ENCODE results near the gene DDIT3.
"Not testable (repeated sequence)": the region's sequence is repeated elsewhere in the genome, so short reads cannot be mapped to it uniquely, and the experiment has no call there.

Gene DDIT3

DNA sequence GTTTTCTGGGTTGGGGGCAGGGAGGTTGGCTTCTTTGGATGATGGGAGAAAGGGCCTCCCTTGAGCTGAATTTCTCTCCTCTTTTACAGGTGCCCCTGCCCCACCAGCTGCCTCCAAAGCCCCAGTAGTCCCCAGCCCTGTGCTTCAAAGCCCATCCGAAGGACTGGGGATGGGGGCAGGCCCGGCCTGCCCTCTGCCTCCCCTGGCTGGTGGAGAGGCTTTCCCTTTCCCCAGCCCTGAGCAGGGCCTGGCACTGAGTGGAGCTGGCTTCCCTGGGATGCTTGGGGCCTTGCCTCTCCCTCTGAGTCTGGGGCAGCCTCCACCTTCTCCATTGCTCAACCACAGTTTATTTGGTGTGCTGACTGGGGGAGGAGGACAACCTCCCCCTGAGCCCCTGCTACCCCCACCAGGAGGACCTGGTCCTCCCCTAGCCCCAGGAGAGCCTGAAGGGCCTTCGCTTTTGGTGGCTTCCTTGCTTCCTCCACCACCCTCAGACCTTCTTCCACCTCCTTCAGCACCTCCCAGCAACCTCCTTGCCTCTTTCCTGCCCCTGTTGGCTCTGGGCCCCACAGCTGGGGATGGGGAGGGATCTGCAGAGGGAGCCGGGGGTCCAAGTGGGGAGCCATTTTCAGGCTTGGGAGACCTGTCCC is 6.3 kb upstream of the DDIT3 start:
- no peak for DNase-seq (ENCODE audit: extremely low read depth in 1 of 2, low read depth in 1 of 2)

GRCh38 chr12:57525615-57526383 is 5.5 kb upstream of the DDIT3 start:
- no peak for DNase-seq (ENCODE audit: extremely low read depth in 1 of 2, low read depth in 1 of 2)

DNA sequence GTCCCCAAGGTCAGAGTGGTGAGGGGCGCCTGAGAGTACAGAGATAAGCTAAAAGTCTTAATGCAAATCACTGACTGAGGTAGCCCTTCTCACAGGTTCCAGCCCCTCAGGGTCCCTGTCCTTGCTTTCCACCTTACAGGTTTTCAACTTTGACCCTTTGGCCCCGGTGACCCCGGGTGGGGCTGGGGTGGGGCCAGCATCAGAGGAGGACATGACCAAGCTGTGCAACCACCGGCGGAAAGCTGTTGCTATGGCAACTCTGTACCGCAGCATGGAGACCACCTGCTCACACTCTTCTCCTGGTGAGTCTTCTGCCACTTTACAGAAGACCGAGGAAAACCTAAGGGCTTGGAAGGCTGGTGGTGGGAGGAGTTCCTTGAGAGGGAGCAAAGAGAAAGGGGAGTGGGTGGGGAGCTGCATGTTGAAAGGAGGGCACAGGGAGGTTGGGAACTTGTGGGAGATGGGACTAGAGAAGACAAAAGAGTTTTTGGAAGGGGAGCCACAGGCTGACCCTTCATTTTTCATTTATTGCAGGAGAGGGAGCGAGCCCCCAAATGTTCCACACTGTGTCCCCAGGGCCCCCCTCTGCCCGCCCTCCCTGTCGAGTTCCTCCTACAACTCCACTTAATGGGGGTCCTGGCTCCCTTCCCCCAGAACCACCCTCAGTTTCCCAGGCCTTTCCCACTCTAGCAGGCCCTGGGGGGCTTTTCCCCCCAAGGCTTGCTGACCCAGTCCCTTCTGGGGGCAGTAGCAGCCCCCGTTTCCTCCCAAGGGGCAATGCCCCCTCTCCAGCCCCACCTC is 4.7 kb upstream of the DDIT3 start:
- no peak for DNase-seq (ENCODE audit: extremely low read depth in 1 of 2, low read depth in 1 of 2)

- no peak for DNase-seq (ENCODE audit: extremely low read depth in 1 of 2, low read depth in 1 of 2)
Observed at GRCh38 chr12:57523706-57524614, 3.6 kb upstream of the DDIT3 start.

DNA sequence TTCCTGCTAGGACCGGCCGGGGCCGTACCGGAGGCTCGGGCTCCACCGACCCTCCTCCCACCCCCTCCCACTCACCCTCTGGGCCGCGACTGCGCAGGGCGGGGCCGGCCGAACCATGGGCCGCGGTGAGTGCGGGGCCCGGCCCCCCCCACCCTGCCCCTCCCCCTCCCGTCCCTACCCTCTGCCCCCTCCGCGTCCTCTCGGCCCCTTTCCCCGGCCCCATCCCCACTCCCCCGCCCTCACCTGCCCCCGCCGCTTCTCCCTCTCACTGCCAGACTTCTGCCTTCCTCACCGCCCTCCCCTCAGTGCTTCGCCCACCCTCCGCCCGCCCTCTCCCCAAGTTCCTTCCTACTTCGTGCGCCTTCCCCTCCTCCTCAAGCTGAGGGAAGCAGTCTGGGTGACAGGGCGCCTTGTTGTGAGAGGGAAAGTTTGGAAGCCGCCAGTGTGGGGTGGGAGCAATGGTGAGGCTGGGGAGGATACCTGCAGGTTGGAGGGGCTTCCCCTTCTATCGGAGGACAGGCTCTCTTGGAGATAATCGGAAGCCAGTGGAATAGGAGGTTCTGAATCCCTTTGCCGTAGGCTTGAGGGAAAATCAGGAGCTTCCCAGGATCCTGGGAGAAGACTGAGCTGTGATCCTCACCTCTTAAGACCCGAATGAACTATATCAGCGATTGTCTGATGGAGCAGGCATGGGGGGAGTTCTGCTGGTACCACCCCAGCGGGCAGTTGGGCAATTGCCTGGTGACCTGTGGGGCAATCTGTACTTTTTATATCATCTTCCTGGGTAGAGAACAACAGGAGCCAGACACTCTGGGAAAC is 2.8 kb upstream of the DDIT3 start:
- DNase-seq (ENCODE audit: extremely low read depth in 1 of 2, low read depth in 1 of 2), result no peak

DNA sequence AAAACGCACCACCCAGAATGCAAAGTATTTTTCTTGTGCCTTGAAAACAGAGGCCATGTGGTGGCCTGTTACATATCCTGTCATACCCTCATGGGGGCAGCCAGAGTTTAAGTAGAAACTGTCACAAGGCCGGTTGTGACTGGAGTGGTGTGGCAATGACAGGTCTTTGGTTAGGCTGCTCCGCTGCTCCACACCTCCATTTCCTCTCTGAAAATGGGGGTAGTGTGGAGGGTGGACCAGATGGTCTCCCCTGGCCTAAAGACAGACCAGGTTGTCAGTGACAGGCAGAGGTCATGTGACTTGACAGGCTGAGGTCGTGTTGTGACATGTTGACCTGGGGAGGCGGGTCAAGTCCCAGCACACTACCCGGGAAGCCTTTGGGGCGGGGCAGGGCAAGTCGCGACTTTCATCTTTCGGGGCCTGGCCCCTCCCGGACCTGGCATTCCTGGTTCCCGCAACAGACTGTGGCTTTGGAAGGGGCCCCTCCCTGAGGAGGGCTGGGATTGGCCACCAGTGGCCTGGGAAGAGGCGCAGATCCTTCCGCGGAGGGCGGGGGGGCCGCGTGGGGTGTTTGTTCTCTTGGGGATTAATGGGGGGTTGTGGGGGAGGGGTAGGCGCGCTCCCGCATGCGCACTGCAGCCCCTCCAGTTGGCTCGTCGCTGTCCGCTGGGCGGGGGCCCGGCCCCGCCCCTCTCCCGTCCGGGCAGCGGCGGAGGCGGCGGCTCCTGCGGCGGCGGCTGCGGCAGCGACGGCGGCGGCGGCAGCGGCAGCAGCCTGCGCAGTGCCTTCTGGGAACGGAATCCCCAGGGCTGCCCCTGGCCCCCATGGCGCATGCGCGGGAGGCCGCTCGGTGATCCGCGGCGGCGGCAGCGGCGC is 1.9 kb upstream of the DDIT3 start, which contains the start of gene MBD6:
TSS of gene MBD6 (plus strand) at position 814 of the 876 bp plus-strand sequence. CDS start 1,480 bp downstream, outside the sequence.
- DNase-seq (ENCODE audit: extremely low read depth in 1 of 2, low read depth in 1 of 2), result peak; percentile 82 to 83

DNA sequence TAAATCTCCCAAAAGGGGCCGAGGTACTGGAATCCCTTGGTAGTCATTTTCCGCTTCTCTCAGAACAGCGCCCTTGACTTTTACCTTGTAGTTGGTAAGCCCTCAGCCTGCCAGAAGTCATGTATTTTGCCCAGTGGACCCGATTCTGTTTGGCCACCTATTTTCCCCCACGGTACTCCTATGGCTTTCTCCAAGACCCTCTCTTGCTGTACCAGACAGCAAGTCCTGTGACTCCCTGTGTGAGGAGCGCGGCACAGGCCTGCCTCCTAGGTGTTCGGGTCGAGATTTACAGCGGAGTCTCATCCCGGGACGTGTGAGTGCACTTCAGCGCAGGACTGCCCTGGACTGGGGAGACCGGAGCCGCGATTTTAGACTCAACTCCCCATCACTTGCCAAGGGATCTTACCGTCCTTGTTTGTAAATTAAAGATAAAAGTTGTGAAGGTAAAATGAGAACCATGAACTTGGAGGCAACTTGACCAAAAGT is 1.3 kb upstream of the DDIT3 start:
- no peak for DNase-seq (ENCODE audit: extremely low read depth in 1 of 2, low read depth in 1 of 2)

DNA sequence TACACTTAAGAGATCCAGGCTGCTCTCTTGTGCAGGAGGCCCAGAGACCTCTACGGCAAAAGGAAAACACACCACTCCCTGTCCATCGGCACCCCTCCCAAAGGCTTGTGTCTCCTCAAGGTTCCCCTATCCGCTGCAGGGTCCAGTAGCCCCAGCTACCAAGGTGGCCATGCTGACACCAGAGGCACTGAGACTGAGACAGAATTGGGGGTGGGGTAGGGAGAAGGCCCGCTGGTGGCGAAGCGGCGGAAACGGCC is 590 bp downstream of the DDIT3 start:
- no peak for DNase-seq (ENCODE audit: extremely low read depth in 1 of 2, low read depth in 1 of 2)

- no peak for DNase-seq (ENCODE audit: extremely low read depth in 1 of 2, low read depth in 1 of 2)
Observed at GRCh38 chr12:57518920-57519795, 1.2 kb downstream of the DDIT3 start.

DNA sequence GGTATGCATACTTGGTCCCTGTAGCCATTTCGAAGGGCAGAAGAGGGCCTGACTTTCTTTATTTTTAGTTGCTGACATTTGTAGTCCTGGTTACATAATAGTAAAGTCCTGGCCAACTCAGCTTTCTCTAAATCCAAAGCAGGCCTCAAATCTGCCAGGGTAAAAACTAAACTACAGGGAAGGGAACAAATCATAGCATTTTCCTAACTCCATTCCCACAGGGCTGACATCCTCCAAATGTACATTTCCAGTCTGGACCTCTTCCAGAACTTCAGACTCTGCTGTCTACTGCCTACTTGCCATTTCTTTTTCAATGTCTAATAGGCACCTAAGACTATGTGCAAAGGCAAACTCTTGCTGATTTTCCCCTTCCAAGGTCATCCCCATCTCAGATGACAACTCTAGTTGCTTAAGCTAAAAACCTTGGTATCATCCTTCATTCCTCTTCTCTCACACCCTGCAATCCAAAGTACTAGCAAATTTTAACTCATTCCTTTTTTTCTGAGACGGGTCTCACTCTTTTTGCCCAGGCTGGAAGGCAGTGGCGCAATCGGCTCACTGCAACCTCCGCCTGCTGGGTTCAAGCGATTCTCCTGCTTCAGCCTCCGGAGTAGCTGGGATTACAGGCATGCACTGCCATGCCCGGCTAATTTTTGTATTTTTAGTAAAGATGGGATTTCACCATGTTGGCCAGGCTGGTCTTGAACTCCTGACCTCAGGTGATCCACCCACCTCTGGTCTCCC is 2.0 kb downstream of the DDIT3 start:
- DNase-seq (ENCODE audit: extremely low read depth in 1 of 2, low read depth in 1 of 2), result no peak

GRCh38 chr12:57517718-57518117 is 2.6 kb downstream of the DDIT3 start:
- not testable (repeated sequence) for DNase-seq (ENCODE audit: extremely low read depth in 1 of 2, low read depth in 1 of 2)

DNA sequence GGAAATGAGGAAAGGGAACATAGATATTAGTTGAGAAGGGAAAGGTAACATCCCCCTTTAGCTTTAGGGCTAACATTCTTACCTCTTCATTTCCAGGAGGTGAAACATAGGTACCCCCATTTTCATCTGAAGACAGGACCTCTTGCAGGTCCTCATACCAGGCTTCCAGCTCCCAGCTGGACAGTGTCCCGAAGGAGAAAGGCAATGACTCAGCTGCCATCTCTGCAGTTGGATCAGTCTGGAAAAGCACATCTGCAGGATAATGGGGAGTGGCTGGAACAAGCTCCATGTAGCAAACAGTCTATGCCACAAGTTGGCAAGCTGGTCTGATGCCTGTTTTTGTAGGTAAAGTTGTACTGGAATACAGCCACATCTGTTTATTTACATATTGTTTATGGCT is 3.1 kb downstream of the DDIT3 start:
- DNase-seq (ENCODE audit: extremely low read depth in 1 of 2, low read depth in 1 of 2), result no peak

GRCh38 chr12:57516617-57517153 is 3.6 kb downstream of the DDIT3 start:
- no peak for DNase-seq (ENCODE audit: extremely low read depth in 1 of 2, low read depth in 1 of 2)

DNA sequence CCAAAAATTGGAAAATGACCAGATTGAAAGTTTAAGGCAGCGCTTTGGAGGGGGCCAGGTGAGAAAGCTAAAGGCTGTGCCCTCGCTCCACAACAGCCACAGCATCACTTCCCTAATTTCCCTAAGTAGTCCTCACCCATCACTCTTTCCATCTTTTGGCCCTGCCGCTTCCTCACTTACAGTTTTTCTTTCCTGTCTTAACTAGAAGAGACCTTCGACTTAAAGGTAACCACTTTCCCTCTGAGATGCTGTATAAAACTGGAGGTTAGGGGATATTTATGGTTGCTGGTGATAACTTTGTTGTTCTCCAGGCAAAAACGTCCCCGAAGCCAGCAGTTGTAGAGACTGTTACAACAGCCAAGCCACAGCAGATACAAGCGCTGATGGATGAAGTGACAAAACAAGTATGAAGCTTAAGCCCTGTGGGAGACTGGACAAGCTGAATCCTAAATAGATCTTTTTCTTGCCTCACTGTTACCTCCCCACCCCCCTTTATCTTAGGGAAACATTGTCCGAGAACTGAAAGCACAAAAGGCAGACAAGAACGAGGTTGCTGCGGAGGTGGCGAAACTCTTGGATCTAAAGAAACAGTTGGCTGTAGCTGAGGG is 4.3 kb downstream of the DDIT3 start:
- no peak for DNase-seq (ENCODE audit: extremely low read depth in 1 of 2, low read depth in 1 of 2)

GRCh38 chr12:57515408-57515933 is 4.8 kb downstream of the DDIT3 start:
- no peak for DNase-seq (ENCODE audit: extremely low read depth in 1 of 2, low read depth in 1 of 2)

DNA sequence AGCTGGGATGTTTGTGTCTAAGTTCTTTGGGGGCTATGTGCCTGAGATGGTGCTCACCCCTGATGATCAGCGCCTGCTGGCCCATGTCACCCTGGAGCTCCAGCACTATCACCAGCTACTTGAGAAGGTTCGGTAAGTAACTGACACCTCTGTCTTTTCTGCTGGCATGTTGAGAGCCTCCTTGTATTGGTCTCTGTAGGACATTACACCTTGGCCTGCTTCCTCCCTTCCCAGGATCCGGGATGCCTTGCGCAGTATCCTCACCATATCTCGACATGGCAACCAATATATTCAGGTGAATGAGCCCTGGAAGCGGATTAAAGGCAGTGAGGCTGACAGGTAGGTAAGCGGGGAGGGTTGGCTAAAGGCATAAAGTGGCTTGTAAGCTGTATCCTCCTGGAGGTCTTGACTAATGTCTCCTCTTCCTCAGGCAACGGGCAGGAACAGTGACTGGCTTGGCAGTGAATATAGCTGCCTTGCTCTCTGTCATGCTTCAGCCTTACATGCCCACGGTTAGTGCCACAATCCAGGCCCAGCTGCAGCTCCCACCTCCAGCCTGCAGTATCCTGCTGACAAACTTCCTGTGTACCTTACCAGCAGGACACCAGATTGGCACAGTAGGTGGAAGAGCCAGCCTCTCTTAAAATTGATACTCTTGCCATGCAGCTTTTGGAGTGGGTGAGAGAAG is 5.5 kb downstream of the DDIT3 start:
- no peak for DNase-seq (ENCODE audit: extremely low read depth in 1 of 2, low read depth in 1 of 2)

All from stimulated activated CD8-positive, alpha-beta memory T cell treated with anti-CD3 and anti-CD28 coated beads, Interleukin-7, amount 100 ng/mL, for 48 hours (primary cell).